Amniotic stem cell (primary cell): ENCODE measurements around the gene ABCB10.
A peak's percentile ranks its signal among the peaks of the same experiment; 100 is the strongest.
"Not testable (repeated sequence)": the region's sequence is repeated elsewhere in the genome, so short reads cannot be mapped to it uniquely, and the experiment has no call there.

Experiments
- DNase-seq: peaks from one replicate; lab custom pipeline; 2025; lab: John Stamatoyannopoulos, UW

The ABCB10 gene

GRCh38 chr1:229558460-229559335, at the start of gene ABCB10:
Gene ABCB10, minus strand, starts transcription at chr1:229558707. Its CDS starts 55 bp downstream, at chr1:229558652.
- DNase-seq, result peak; percentile 92

GRCh38 chr1:229607370-229607769, 48.9 kb upstream of the ABCB10 start:
- DNase-seq, result no peak

- DNase-seq, result no peak
Measured at GRCh38 chr1:229603371-229604005, 45.0 kb upstream of the ABCB10 start.

- no peak for DNase-seq
Measured at GRCh38 chr1:229600229-229600628, 41.7 kb upstream of the ABCB10 start.

- no peak for DNase-seq
Measured at GRCh38 chr1:229599218-229599954, 40.9 kb upstream of the ABCB10 start.

- no peak for DNase-seq
Measured at GRCh38 chr1:229597877-229598276, 39.4 kb upstream of the ABCB10 start.

GRCh38 chr1:229596925-229597699, 38.6 kb upstream of the ABCB10 start:
- DNase-seq, result no peak

- DNase-seq, result not testable (repeated sequence)
Measured at GRCh38 chr1:229595876-229596275, 37.4 kb upstream of the ABCB10 start.

- no peak for DNase-seq
Measured at GRCh38 chr1:229594227-229595008, 35.9 kb upstream of the ABCB10 start.

GRCh38 chr1:229593800-229594199, 35.3 kb upstream of the ABCB10 start:
- no peak for DNase-seq

GRCh38 chr1:229590119-229590518, 31.6 kb upstream of the ABCB10 start:
- DNase-seq, result no peak

GRCh38 chr1:229585338-229585737, 26.8 kb upstream of the ABCB10 start:
- no peak for DNase-seq

GRCh38 chr1:229582715-229583114, 24.2 kb upstream of the ABCB10 start:
- DNase-seq, result no peak

- DNase-seq, result no peak
Measured at GRCh38 chr1:229582011-229582694, 23.6 kb upstream of the ABCB10 start.

GRCh38 chr1:229581485-229581884, 23.0 kb upstream of the ABCB10 start:
- DNase-seq, result no peak

- no peak for DNase-seq
Measured at GRCh38 chr1:229579059-229579673, 20.7 kb upstream of the ABCB10 start.

GRCh38 chr1:229578168-229579058, 19.9 kb upstream of the ABCB10 start:
- DNase-seq, result no peak

- no peak for DNase-seq
Measured at GRCh38 chr1:229574679-229575442, 16.4 kb upstream of the ABCB10 start.
